Activated CD4-positive, alpha-beta memory T cell treated with anti-CD3 and anti-CD28 coated beads for 36 hours (primary cell): ENCODE measurements around the gene XPR1. TPM values are rescaled to one million over a fixed set of nuclear protein-coding genes. Genes with fewer than 3 reads are reported as not detected.

Experiments
- CTCF ChIA-PET: fragments of 350-600 bp; sonication (Branson Sonifier 250); formaldehyde crosslinking; loops from one replicate; lab custom pipeline; 2021; ENCODE audit warnings: antibody characterized with exemption, inconsistent platforms; lab: Charles Lee
- POLR2A ChIA-PET: fragments of 350-600 bp; sonication (Branson Sonifier 250); formaldehyde crosslinking; loops from one replicate; lab custom pipeline; 2021; ENCODE audit warnings: antibody characterized with exemption; lab: Charles Lee
- DNase-seq: peaks from one replicate; pipeline ENCODE4 v3.0.0-alpha.2; 2020
- H3K27ac Mint-ChIP-seq: one replicate; pipeline ENCODE4 v1.8.0; 2021; ENCODE audit warnings: mixed read lengths
- H3K27me3 Mint-ChIP-seq: one replicate; pipeline ENCODE4 v1.8.0; 2021; ENCODE audit warnings: mixed read lengths
- H3K36me3 Mint-ChIP-seq: one replicate; pipeline ENCODE4 v1.8.0; 2021; ENCODE audit warnings: mixed read lengths
- H3K4me1 Mint-ChIP-seq: one replicate; pipeline ENCODE4 v1.8.0; 2021; ENCODE audit warnings: low read depth, mixed read lengths
- H3K4me3 Mint-ChIP-seq: one replicate; pipeline ENCODE4 v1.8.0; 2021; ENCODE audit warnings: mild to moderate bottlenecking, mixed read lengths
- H3K9me3 Mint-ChIP-seq: one replicate; pipeline ENCODE4 v1.8.0; 2021; ENCODE audit warnings: mixed read lengths
- intact Hi-C: fragments of 100-400 bp; cut with micrococcal nuclease; formaldehyde crosslinking; loops from one replicate; pipeline ENCODE4 v1.15.1; 2023
- total RNA-seq, 2 experiments: library from RNA; stranded (reverse); gene quantifications; one replicate each; pipeline ENCODE4 v1.2.3, GENCODE V29; 2021

Gene XPR1
- total RNA-seq, 2 experiments from 2014 or later, result 17.9 to 18.4 TPM

DNA sequence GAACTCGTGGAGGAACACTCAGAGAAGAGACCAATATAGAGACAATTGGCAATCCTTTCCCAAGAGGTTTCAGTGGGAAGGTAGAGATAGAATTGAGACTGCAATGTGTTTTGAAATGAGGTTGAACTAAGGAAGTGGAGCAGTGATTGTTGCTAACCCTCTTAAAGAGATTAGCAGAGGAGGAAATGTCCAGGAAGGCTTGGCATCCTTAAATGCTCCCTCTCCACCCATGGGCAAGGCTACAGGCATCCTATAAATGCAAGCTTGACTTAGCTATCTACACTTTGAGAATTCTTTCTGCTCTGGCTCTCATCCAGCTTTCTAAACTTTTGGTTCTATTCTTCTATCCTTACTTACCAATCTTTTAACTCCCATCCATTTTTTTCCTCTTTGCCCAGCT is 30.3 kb upstream of the XPR1 start:
- Mint-ChIP-seq H3K36me3 (no peaks in the 10 kb centered on the region), H3K27ac (no peak overlapping the region), H3K9me3 (no peaks in the 10 kb centered on the region), H3K4me3 (no peak overlapping the region), H3K27me3 (no peaks in the 10 kb centered on the region), H3K4me1 (no peaks in the 10 kb centered on the region)
- POLR2A ChIA-PET, result no interaction called here
- DNase-seq, result no peak
- intact Hi-C loops, result no loop called here
- CTCF ChIA-PET, result no interaction called here

GRCh38 chr1:180603223-180603849 is 28.5 kb upstream of the XPR1 start:
- ChIA-PET CTCF (no interaction called here), POLR2A (no interaction called here)
- DNase-seq, result no peak
- Mint-ChIP-seq H3K4me3 (no peak overlapping the region), H3K9me3 (no peaks in the 10 kb centered on the region), H3K36me3 (no peaks in the 10 kb centered on the region), H3K27ac (no peak overlapping the region), H3K27me3 (no peaks in the 10 kb centered on the region), H3K4me1 (no peaks in the 10 kb centered on the region)
- intact Hi-C loops, result no loop called here

DNA sequence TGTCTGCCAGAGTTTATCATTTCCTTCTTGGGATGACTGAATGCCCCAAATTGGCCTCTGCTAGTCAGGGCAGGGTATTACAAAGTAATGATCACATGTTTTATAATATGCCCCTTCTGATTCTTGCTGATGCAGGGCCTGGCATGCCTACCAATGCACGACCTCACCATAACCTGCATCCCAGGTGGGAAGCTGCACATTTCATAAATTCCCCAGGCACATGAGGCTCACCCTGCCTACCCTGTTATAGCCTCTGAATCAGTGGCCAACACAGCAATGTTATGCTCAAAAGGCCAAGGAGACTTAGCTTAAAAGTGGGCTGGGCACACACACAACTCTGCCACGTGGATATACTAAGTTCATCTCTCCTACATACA is 28.0 kb upstream of the XPR1 start:
- CTCF ChIA-PET, result no interaction called here

GRCh38 chr1:180606155-180606554 is 25.7 kb upstream of the XPR1 start:
- intact Hi-C loops, result no loop called here
- ChIA-PET POLR2A (no interaction called here), CTCF (no interaction called here)
- Mint-ChIP-seq H3K4me3 (no peak overlapping the region), H3K27ac (no peak overlapping the region), H3K27me3 (no peaks in the 10 kb centered on the region), H3K9me3 (no peaks in the 10 kb centered on the region), H3K36me3 (no peaks in the 10 kb centered on the region), H3K4me1 (peaks cover 1% of the 10 kb centered on the region)
- no peak for DNase-seq

More for the DNA sequence above, 28.0 kb upstream of the XPR1 start:
- POLR2A ChIA-PET, result no interaction called here
- H3K36me3 Mint-ChIP-seq, result no peaks in the 10 kb centered on the region
- H3K4me3 Mint-ChIP-seq, result no peak overlapping the region
- intact Hi-C loops, result no loop called here
- H3K4me1 Mint-ChIP-seq, result no peaks in the 10 kb centered on the region
- no peaks in the 10 kb centered on the region for H3K9me3 Mint-ChIP-seq
- H3K27ac Mint-ChIP-seq, result no peak overlapping the region
- DNase-seq, result no peak
- H3K27me3 Mint-ChIP-seq, result no peaks in the 10 kb centered on the region

DNA sequence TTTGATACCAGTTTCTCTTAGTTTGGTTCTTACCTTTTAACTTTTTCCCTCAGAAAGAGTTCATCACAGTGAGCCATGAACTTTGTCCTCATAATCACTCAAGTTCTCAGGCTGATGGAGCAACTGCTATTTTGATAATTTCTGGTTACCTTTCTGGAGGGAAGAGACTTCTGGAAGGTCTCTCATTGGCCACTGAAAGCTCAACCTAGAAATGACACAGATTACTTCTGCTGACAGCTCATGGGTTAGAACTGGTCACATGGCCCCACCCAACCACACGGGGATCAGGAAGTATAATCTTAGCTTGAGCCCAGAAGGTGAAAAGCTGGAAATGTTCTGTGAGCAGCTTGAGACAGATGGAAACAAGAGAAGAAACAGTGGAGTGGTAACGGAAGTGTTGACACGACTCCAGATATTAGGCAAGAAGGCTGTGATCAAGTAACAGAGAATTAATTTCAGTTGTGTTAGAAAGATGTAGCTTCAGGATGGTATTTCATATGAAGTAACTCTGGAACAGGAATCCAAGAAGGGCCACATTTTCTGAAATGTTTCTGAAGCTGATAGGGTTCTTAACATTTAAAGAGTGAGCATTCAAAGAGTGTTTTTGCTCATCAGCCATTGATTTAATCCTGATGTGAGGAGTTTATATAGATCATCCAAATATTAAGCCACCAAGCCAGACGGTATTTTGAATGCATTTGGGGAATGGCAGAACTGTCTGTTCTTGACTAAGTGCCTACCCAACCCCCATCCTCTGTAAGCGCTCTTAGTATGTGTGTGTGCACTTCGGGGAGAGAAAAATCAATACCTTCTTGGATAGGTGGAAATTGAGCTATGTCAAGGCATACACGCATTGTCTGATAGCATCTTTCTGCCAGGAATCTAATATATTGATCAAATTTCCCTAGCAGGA is 21.9 kb upstream of the XPR1 start:
- Mint-ChIP-seq H3K27ac (no peak overlapping the region), H3K4me3 (no peak overlapping the region)

DNA sequence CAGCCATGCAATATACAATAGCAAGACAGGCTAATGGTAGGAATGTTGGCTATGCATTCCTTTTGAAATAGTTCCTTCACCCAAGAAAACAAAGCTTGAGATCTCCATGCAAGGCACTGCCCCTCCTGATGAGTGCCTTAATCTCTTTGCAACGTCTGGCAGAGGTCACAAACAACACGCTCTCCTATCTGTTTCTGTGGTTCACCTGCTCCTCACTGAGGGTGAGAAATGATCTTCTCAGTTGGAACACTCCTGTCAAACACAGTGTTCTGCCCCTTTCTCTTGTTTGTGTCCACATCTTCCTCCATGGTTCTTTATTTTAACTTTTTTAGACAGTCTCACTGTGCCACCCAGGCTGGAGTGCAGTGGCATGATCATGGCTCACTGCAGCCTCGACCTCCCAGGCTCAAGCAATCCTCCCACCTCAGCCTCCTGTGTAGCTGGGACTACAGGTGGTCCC is 21.2 kb upstream of the XPR1 start:
- Mint-ChIP-seq H3K27ac (no peak overlapping the region), H3K4me1 (peaks cover 5% of the 10 kb centered on the region), H3K27me3 (no peaks in the 10 kb centered on the region), H3K36me3 (no peaks in the 10 kb centered on the region), H3K9me3 (no peaks in the 10 kb centered on the region), H3K4me3 (no peak overlapping the region)
- CTCF ChIA-PET, result interaction anchor here (0.6 to 0.7 kb wide), 2 partner anchors 95 to 251 kb away, joined by 3 read pairs; no protein-coding TSS in a partner anchor
- intact Hi-C loops, result no loop called here
- POLR2A ChIA-PET, result interaction anchor here (0.6 kb wide), 1 partner anchor 114 kb away, joined by 3 read pairs; no protein-coding TSS in a partner anchor
- no peak for DNase-seq

More for the DNA sequence above, 21.9 kb upstream of the XPR1 start:
- H3K4me1 Mint-ChIP-seq, result peaks cover 5% of the 10 kb centered on the region
- CTCF ChIA-PET, result interaction anchor here (0.7 kb wide), 2 partner anchors 94 to 272 kb away, joined by 3 read pairs; no protein-coding TSS in a partner anchor
- no peaks in the 10 kb centered on the region for H3K27me3 Mint-ChIP-seq
- intact Hi-C loops, result no loop called here
- no peak for DNase-seq
- no peaks in the 10 kb centered on the region for H3K9me3 Mint-ChIP-seq
- no peaks in the 10 kb centered on the region for H3K36me3 Mint-ChIP-seq
- POLR2A ChIA-PET, result interaction anchor here (0.6 kb wide), 1 partner anchor 113 kb away, joined by 3 read pairs; no protein-coding TSS in a partner anchor

DNA sequence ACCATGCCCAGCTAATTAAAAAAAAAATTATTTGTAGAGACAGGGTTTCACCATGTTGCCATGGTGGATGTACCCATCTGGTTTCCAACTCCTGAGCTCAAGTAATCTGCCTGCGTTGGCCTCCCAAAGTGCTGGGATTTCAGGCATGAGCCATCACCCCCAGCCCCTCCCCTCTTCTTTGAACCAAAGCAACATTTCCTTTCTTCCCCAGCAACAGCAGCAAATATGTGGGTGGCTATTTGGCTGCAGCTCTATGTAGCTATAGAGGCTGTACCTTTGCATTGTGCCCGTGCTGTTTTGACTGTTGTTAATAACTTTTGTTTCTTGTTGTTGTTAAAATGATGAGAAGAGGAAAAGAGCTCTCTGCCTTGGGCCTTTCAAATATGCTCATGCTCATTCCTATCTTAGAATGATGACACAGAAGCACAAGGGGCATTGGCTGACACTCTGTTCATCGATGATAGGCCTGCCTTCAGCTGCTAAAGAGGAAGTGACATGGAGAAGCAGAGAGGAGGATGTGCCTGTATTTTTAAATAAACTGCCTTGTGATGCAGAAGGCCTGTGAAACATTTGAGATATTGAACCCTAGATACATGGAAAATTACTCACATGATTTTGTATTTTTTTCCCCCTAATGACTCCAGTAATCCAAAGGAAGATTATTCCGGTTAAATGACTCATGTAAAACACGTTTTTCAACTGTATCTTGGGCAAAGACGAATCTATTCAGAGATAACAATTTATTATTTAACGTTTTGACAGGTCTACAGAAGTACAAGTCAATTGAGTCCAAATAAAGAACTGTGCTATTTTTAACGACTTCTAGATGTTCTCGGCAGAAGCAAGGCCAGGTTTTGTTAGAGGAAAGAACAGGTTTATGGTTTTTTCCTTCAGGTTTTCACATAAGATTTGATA is 20.5 kb upstream of the XPR1 start:
- Mint-ChIP-seq H3K36me3 (no peaks in the 10 kb centered on the region), H3K4me1 (peaks cover 5% of the 10 kb centered on the region), H3K27me3 (no peaks in the 10 kb centered on the region), H3K9me3 (no peaks in the 10 kb centered on the region), H3K27ac (no peak overlapping the region), H3K4me3 (no peak overlapping the region)
- intact Hi-C loops, result no loop called here
- POLR2A ChIA-PET, result no interaction called here
- CTCF ChIA-PET, result interaction anchor here (0.6 kb wide), 1 partner anchor 250 kb away, joined by 3 read pairs; no protein-coding TSS in a partner anchor
- DNase-seq, result no peak

GRCh38 chr1:180612632-180613031 is 19.2 kb upstream of the XPR1 start:
- ChIA-PET CTCF (no interaction called here), POLR2A (no interaction called here)
- no peaks in the 10 kb centered on the region for H3K36me3 Mint-ChIP-seq
- DNase-seq, result no peak
- no peak overlapping the region for H3K4me3 Mint-ChIP-seq
- intact Hi-C loops, result no loop called here
- no peak overlapping the region for H3K27ac Mint-ChIP-seq
- H3K4me1 Mint-ChIP-seq, result peaks cover 5% of the 10 kb centered on the region
- H3K9me3 Mint-ChIP-seq, result no peaks in the 10 kb centered on the region
- no peaks in the 10 kb centered on the region for H3K27me3 Mint-ChIP-seq

DNA sequence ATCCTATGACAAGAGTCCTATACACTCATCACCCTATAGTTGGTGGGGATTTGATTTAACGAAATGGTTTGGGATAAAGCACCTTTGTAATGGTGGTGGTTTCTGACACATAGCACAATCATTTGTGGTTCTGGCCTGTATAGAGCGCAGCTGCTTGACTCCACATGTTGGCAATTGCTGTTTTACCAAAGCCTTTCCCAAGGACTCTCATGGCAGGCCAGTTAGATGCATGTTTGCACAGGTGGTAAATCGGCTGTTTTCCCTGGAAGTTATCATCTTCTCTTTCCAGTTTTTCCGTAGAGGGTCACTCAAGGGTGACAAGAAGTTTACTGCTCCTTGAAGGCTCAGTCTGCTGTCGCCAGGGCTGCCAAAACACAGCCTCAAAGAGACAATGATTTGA is 17.1 kb upstream of the XPR1 start:
- ChIA-PET CTCF (no interaction called here), POLR2A (no interaction called here)
- H3K27ac Mint-ChIP-seq, result no peak overlapping the region
- no peaks in the 10 kb centered on the region for H3K36me3 Mint-ChIP-seq
- no peaks in the 10 kb centered on the region for H3K27me3 Mint-ChIP-seq
- no peak for DNase-seq
- intact Hi-C loops, result no loop called here
- no peak overlapping the region for H3K4me3 Mint-ChIP-seq
- peaks cover 5% of the 10 kb centered on the region for H3K4me1 Mint-ChIP-seq
- H3K9me3 Mint-ChIP-seq, result no peaks in the 10 kb centered on the region

GRCh38 chr1:180615493-180616290 is 16.1 kb upstream of the XPR1 start:
- H3K4me3 Mint-ChIP-seq, result no peak overlapping the region
- no peaks in the 10 kb centered on the region for H3K27me3 Mint-ChIP-seq
- H3K27ac Mint-ChIP-seq, result no peak overlapping the region
- CTCF ChIA-PET, result no interaction called here
- intact Hi-C loops, result no loop called here
- DNase-seq, result no peak
- peaks cover 5% of the 10 kb centered on the region for H3K4me1 Mint-ChIP-seq
- H3K9me3 Mint-ChIP-seq, result no peaks in the 10 kb centered on the region
- no peaks in the 10 kb centered on the region for H3K36me3 Mint-ChIP-seq
- POLR2A ChIA-PET, result no interaction called here

- POLR2A ChIA-PET, result no interaction called here
- CTCF ChIA-PET, result no interaction called here
- Mint-ChIP-seq H3K4me3 (no peak overlapping the region), H3K9me3 (no peaks in the 10 kb centered on the region), H3K4me1 (peaks cover under 1% of the 10 kb centered on the region), H3K27ac (no peak overlapping the region), H3K36me3 (no peaks in the 10 kb centered on the region), H3K27me3 (no peaks in the 10 kb centered on the region)
- DNase-seq, result no peak
- intact Hi-C loops, result no loop called here
Observed at GRCh38 chr1:180616439-180616838, 15.4 kb upstream of the XPR1 start.
